ENCODE data around the gene APBB3.

DNA sequence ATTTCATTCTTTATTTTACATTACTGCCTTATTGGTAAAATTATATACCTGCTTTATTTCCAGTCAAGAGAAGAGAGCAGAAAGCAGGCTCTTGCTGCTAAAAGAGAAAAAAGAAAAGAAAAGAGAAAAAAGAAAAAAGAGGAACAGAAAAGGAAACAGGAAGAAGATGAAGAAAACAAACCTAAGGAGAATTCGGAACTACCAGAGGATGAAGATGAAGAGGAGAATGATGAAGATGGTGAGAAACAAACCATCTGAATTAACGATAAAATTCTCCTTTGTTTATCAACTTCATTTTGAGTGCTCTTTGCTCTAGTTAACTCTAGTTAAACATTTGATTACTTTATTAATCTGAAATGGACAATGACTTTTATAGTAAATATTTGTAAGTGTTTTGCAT lies 40.4 kb downstream of the APBB3 start:
- TF ChIP-seq, protein P1, sequence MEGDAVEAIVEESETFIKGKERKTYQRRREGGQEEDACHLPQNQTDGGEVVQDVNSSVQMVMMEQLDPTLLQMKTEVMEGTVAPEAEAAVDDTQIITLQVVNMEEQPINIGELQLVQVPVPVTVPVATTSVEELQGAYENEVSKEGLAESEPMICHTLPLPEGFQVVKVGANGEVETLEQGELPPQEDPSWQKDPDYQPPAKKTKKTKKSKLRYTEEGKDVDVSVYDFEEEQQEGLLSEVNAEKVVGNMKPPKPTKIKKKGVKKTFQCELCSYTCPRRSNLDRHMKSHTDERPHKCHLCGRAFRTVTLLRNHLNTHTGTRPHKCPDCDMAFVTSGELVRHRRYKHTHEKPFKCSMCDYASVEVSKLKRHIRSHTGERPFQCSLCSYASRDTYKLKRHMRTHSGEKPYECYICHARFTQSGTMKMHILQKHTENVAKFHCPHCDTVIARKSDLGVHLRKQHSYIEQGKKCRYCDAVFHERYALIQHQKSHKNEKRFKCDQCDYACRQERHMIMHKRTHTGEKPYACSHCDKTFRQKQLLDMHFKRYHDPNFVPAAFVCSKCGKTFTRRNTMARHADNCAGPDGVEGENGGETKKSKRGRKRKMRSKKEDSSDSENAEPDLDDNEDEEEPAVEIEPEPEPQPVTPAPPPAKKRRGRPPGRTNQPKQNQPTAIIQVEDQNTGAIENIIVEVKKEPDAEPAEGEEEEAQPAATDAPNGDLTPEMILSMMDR (IDR thresholded peaks at IDR 0.05; ENCODE audit: borderline replicate concordance, extremely low read depth, low read length, poor library complexity, severe bottlenecking), result no peak
- no peak for TF ChIP-seq EZH2 (IDR thresholded peaks at IDR 0.05; ENCODE audit: borderline replicate concordance, low read depth, low read length, severe bottlenecking)
